Measurements from ENCODE around the gene MEPE. TPM values are rescaled to one million over a fixed set of nuclear protein-coding genes. Genes with fewer than 3 reads are reported as not detected.

The MEPE gene
- total RNA-seq, result not detected
- long read RNA-seq, result 0 reads

GRCh38 chr4:87832669-87833068, at the start of gene MEPE:
TSS of gene MEPE (plus strand) at chr4:87832969. CDS start at chr4:87834715, 1,746 bp downstream.
- intact Hi-C loops (cut with DNase I), result no loop called here
- no peak for ATAC-seq (ENCODE audit: poor library complexity)
- no peak for DNase-seq

GRCh38 chr4:87783781-87784180, 49.0 kb upstream of the MEPE start:
- DNase-seq, result no peak
- intact Hi-C loops (cut with DNase I), result no loop called here
- ATAC-seq (ENCODE audit: poor library complexity), result no peak

- ATAC-seq (ENCODE audit: poor library complexity) (no peak), DNase-seq (no peak)
- intact Hi-C loops (cut with DNase I), result no loop called here
Measured at GRCh38 chr4:87785731-87786509, 46.8 kb upstream of the MEPE start.

- DNase-seq, result no peak
- intact Hi-C loops (cut with DNase I), result no loop called here
- no peak for ATAC-seq (ENCODE audit: poor library complexity)
Measured at GRCh38 chr4:87799301-87800113, 33.3 kb upstream of the MEPE start, which contains the start of gene IBSP. TSS of gene IBSP (plus strand) at chr4:87799554. CDS start at chr4:87802362, 2,808 bp downstream.

GRCh38 chr4:87802858-87803257, 29.9 kb upstream of the MEPE start:
- intact Hi-C loops (cut with DNase I), result no loop called here
- no peak for DNase-seq
- no peak for ATAC-seq (ENCODE audit: poor library complexity)

- intact Hi-C loops (cut with DNase I), result no loop called here
- DNase-seq (no peak), ATAC-seq (ENCODE audit: poor library complexity) (no peak)
Measured at GRCh38 chr4:87803421-87803820, 29.3 kb upstream of the MEPE start.

- intact Hi-C loops (cut with DNase I), result no loop called here
- DNase-seq, result no peak
Measured at GRCh38 chr4:87804871-87805270, 27.9 kb upstream of the MEPE start.

GRCh38 chr4:87805971-87806370, 26.8 kb upstream of the MEPE start:
- no peak for ATAC-seq (ENCODE audit: poor library complexity)

More at GRCh38 chr4:87804871-87805270, 27.9 kb upstream of the MEPE start:
- ATAC-seq (ENCODE audit: poor library complexity), result no peak

GRCh38 chr4:87806520-87806919, 26.2 kb upstream of the MEPE start:
- DNase-seq, result no peak
- intact Hi-C loops (cut with DNase I), result no loop called here
- ATAC-seq (ENCODE audit: poor library complexity), result no peak

More at GRCh38 chr4:87805971-87806370, 26.8 kb upstream of the MEPE start:
- no peak for DNase-seq
- intact Hi-C loops (cut with DNase I), result no loop called here

- DNase-seq (no peak), ATAC-seq (ENCODE audit: poor library complexity) (peak; percentile 55)
- intact Hi-C loops (cut with DNase I), result no loop called here
Measured at GRCh38 chr4:87807402-87807801, 25.4 kb upstream of the MEPE start.

GRCh38 chr4:87811977-87812376, 20.8 kb upstream of the MEPE start:
- DNase-seq (no peak), ATAC-seq (ENCODE audit: poor library complexity) (no peak)
- intact Hi-C loops (cut with DNase I), result no loop called here

- no peak for DNase-seq
- ATAC-seq (ENCODE audit: poor library complexity), result no peak
- intact Hi-C loops (cut with DNase I), result no loop called here
Measured at GRCh38 chr4:87819281-87819919, 13.4 kb upstream of the MEPE start.

- DNase-seq (no peak), ATAC-seq (ENCODE audit: poor library complexity) (no peak)
- intact Hi-C loops (cut with DNase I), result no loop called here
Measured at GRCh38 chr4:87823200-87823599, 9.6 kb upstream of the MEPE start.

- no peak for DNase-seq
- intact Hi-C loops (cut with DNase I), result no loop called here
- no peak for ATAC-seq (ENCODE audit: poor library complexity)
Measured at GRCh38 chr4:87823724-87824123, 9.0 kb upstream of the MEPE start.

- DNase-seq (no peak), ATAC-seq (ENCODE audit: poor library complexity) (no peak)
- intact Hi-C loops (cut with DNase I), result no loop called here
Measured at GRCh38 chr4:87824352-87824751, 8.4 kb upstream of the MEPE start.

GRCh38 chr4:87834401-87834800, 1.6 kb downstream of the MEPE start:
- ATAC-seq (ENCODE audit: poor library complexity), result no peak
- DNase-seq, result no peak
- intact Hi-C loops (cut with DNase I), result no loop called here

- ATAC-seq (ENCODE audit: poor library complexity) (no peak), DNase-seq (no peak)
- intact Hi-C loops (cut with DNase I), result no loop called here
Measured at GRCh38 chr4:87835197-87835596, 2.4 kb downstream of the MEPE start.

GRCh38 chr4:87835743-87836142, 3.0 kb downstream of the MEPE start:
- DNase-seq (no peak), ATAC-seq (ENCODE audit: poor library complexity) (no peak)
- intact Hi-C loops (cut with DNase I), result no loop called here

- ATAC-seq (ENCODE audit: poor library complexity) (no peak), DNase-seq (no peak)
- intact Hi-C loops (cut with DNase I), result loop anchor here (2.0 kb wide), 1 partner anchor 159 kb away; no protein-coding TSS in a partner anchor
Measured at GRCh38 chr4:87838205-87838604, 5.4 kb downstream of the MEPE start.

Measured in Right ventricle myocardium superior (tissue), 1 donor.